GM12892 (cell line): Measurements from ENCODE around the gene AFF3.

Source experiments
- POLR2A ChIP-seq: IDR thresholded peaks from 2 replicates; pipeline ENCODE4 v1.6.1; 2011; ENCODE audit warnings: low read depth, low read length, control low read depth
- POLR2AphosphoS5 ChIP-seq: IDR thresholded peaks from 2 replicates; pipeline ENCODE4 v1.6.1; 2011; ENCODE audit warnings: low read depth, low read length, control low read depth
- TAF1 ChIP-seq: IDR thresholded peaks from 2 replicates; pipeline ENCODE4 v1.6.1; 2011; ENCODE audit warnings: low read depth, mild to moderate bottlenecking, control low read depth, low read length, borderline replicate concordance

DNA sequence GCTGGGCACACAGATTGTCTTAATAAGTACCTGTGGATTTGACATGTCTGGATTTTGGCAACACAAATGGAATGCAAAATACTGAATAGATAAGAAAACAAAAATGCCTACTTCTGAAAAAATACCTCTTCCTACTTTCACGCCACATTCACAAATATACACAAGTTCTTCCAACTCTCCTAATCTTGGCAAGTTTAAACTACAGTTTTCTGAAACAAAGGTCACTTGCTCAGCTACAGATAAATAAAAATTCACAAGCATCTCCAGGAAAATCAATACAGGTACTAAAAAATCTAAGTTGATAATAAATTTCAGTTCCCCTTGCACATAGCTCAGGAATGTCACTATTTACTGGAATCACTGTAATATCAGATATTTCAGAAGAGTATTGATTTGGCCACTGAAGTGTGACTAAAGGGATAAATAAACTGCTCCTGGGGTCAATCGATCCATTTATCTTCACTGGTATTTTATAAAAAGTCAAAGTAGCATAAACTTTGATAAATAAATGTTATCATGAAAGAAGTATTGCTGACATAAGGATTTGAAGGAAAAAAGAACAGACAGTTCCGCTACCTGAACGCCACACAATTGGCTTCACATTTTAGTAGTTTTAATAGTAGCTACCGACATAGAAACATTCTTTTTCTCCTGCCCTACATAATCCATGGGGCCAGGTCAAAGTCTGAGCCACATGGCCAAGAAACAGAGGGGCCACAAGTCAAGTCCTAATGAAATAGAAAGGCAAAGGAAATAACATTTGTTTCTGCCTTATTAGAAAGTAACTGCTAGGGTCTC is 243.1 kb downstream of the AFF3 start:
- TF ChIP-seq POLR2A (no peak), TAF1 (no peak), POLR2AphosphoS5 (no peak)
